H9 (cell line): ENCODE data around the gene DCHS1. TPM values are rescaled to one million over a fixed set of nuclear protein-coding genes. Genes with fewer than 3 reads are reported as not detected.
A peak's percentile ranks its signal among the peaks of the same experiment; 100 is the strongest.

Source experiments
- DNase-seq: peaks from one replicate; pipeline ENCODE4 v3.0.0-alpha.2; 2017
- H2AFZ ChIP-seq: one replicate; pipeline ENCODE4 v1.6.1; 2013; ENCODE audit warnings: mild to moderate bottlenecking, low read length, control low read depth, moderate library complexity
- H2AK5ac ChIP-seq: 2 replicates; pipeline ENCODE4 v1.6.1; 2013; ENCODE audit warnings: low read length, control low read depth, mixed read lengths; ENCODE audit not compliant: insufficient read length
- H2BK120ac ChIP-seq: one replicate; pipeline ENCODE4 v1.6.1; 2013; ENCODE audit warnings: low read depth, mild to moderate bottlenecking, low read length, control low read depth, inconsistent platforms; ENCODE audit not compliant: poor library complexity, severe bottlenecking
- H2BK12ac ChIP-seq: 2 replicates; pipeline ENCODE4 v1.6.1; 2013; ENCODE audit warnings: low read length, control low read depth, mixed read lengths, low read depth; ENCODE audit not compliant: insufficient read length
- H2BK15ac ChIP-seq: 2 replicates; pipeline ENCODE4 v1.6.1; 2013; ENCODE audit warnings: low read depth, low read length, control low read depth
- H2BK20ac ChIP-seq: one replicate; pipeline ENCODE4 v1.6.1; 2013; ENCODE audit warnings: low read depth, mild to moderate bottlenecking, low read length, control low read depth, inconsistent platforms; ENCODE audit not compliant: poor library complexity, severe bottlenecking
- H2BK5ac ChIP-seq: 2 replicates; pipeline ENCODE4 v1.6.1; 2013; ENCODE audit warnings: low read length, control low read depth, mixed read lengths; ENCODE audit not compliant: insufficient read length
- H3K14ac ChIP-seq: 2 replicates; pipeline ENCODE4 v1.6.1; 2013; ENCODE audit warnings: low read length, control low read depth; ENCODE audit not compliant: insufficient read depth
- H3K18ac ChIP-seq: 2 replicates; pipeline ENCODE4 v1.6.1; 2013; ENCODE audit warnings: low read depth, mild to moderate bottlenecking, mixed read lengths, low read length, control low read depth; ENCODE audit not compliant: insufficient read length
- H3K23ac ChIP-seq: 2 replicates; pipeline ENCODE4 v1.6.1; 2013; ENCODE audit warnings: low read length, control low read depth, mixed read lengths, low read depth; ENCODE audit not compliant: insufficient read length
- H3K23me2 ChIP-seq: 2 replicates; pipeline ENCODE4 v1.6.1; 2013; ENCODE audit warnings: low read depth, mild to moderate bottlenecking, mixed read lengths, low read length, control low read depth; ENCODE audit not compliant: insufficient read length, poor library complexity, severe bottlenecking
- H3K27ac ChIP-seq: 2 replicates; pipeline ENCODE4 v1.5.1; 2013; ENCODE audit warnings: low read length, control low read depth, mixed read lengths, low read depth; ENCODE audit not compliant: insufficient read length
- H3K27me3 ChIP-seq: 2 replicates; pipeline ENCODE4 v1.6.1; 2013; ENCODE audit warnings: low read length, control low read depth, inconsistent platforms; ENCODE audit not compliant: insufficient read depth
- H3K4ac ChIP-seq: 2 replicates; pipeline ENCODE4 v1.6.1; 2013; ENCODE audit warnings: low read depth, mild to moderate bottlenecking, control low read depth, inconsistent platforms, low read length, moderate library complexity
- H3K4me1 ChIP-seq: 2 replicates; pipeline ENCODE4 v1.6.1; 2013; ENCODE audit warnings: low read length, control low read depth, inconsistent platforms; ENCODE audit not compliant: insufficient read depth
- H3K4me2 ChIP-seq: 2 replicates; pipeline ENCODE4 v1.6.1; 2013; ENCODE audit warnings: low read length, control low read depth, mixed read lengths; ENCODE audit not compliant: insufficient read length, insufficient read depth
- H3K56ac ChIP-seq: 2 replicates; pipeline ENCODE4 v1.6.1; 2013; ENCODE audit warnings: low read depth, mild to moderate bottlenecking, mixed read lengths, low read length, control low read depth; ENCODE audit not compliant: insufficient read length
- H3K79me1 ChIP-seq: 2 replicates; pipeline ENCODE4 v1.6.1; 2013; ENCODE audit warnings: low read depth, mild to moderate bottlenecking, moderate library complexity, low read length, control low read depth, inconsistent platforms; ENCODE audit not compliant: insufficient read depth, poor library complexity, severe bottlenecking
- H3K79me2 ChIP-seq: 2 replicates; pipeline ENCODE4 v1.6.1; 2013; ENCODE audit warnings: low read length, control low read depth, inconsistent platforms; ENCODE audit not compliant: insufficient read depth
- H3K9ac ChIP-seq: 2 replicates; pipeline ENCODE4 v1.6.1; 2013; ENCODE audit warnings: low read length, control low read depth, mixed read lengths; ENCODE audit not compliant: insufficient read length; ENCODE audit errors: extremely low read depth
- H3K9me3 ChIP-seq: one replicate; pipeline ENCODE4 v1.6.1; 2013; ENCODE audit warnings: low read depth, low read length, inconsistent platforms; ENCODE audit not compliant: control insufficient read depth
- H3T11ph ChIP-seq: one replicate; pipeline ENCODE4 v1.6.1; 2013; ENCODE audit warnings: mild to moderate bottlenecking, low read length, control low read depth, inconsistent platforms
- H4K20me1 ChIP-seq: one replicate; pipeline ENCODE4 v1.6.1; 2013; ENCODE audit not compliant: control insufficient read depth, insufficient read length, insufficient read depth
- H4K5ac ChIP-seq: 2 replicates; pipeline ENCODE4 v1.6.1; 2013; ENCODE audit warnings: low read depth, mild to moderate bottlenecking, mixed read lengths, low read length, control low read depth; ENCODE audit not compliant: insufficient read length
- H4K8ac ChIP-seq: replicated peaks from 2 replicates; pipeline ENCODE4 v1.6.1; 2013; ENCODE audit warnings: low read length, control low read depth, mixed read lengths, low read depth; ENCODE audit not compliant: insufficient read length
- H4K91ac ChIP-seq: 2 replicates; pipeline ENCODE4 v1.6.1; 2013; ENCODE audit warnings: low read depth, mild to moderate bottlenecking, moderate library complexity, mixed read lengths, low read length, control low read depth; ENCODE audit not compliant: insufficient read length
- H3K27ac Mint-ChIP-seq, 3 experiments: 2 replicates in 2 of 3; 3 replicates in 1 of 3; pipeline ENCODE4 v1.8.0; 2020 to 2021; ENCODE audit warnings: mixed read lengths in 3 of 3, mild to moderate bottlenecking in 1 of 3, moderate library complexity in 1 of 3
- H3K27me3 Mint-ChIP-seq: 2 replicates; pipeline ENCODE4 v1.8.0; 2021; ENCODE audit warnings: low read depth, mild to moderate bottlenecking, moderate library complexity, mixed read lengths
- H3K36me3 Mint-ChIP-seq, 3 experiments: 2 replicates in 2 of 3; 3 replicates in 1 of 3; pipeline ENCODE4 v1.8.0; 2020 to 2021; ENCODE audit warnings: low read depth in 3 of 3, mixed read lengths in 3 of 3; ENCODE audit not compliant: insufficient read depth in 1 of 3
- H3K4me1 Mint-ChIP-seq, 2 experiments: 2 replicates each; pipeline ENCODE4 v1.8.0; 2020; ENCODE audit warnings: mixed read lengths in 2 of 2
- H3K4me3 Mint-ChIP-seq, 2 experiments: 2 replicates in 1 of 2; 3 replicates in 1 of 2; pipeline ENCODE4 v1.8.0; 2020 to 2021; ENCODE audit warnings: mild to moderate bottlenecking in 2 of 2, mixed read lengths in 2 of 2, moderate library complexity in 1 of 2
- H3K9me3 Mint-ChIP-seq, 2 experiments: 2 replicates in 1 of 2; 3 replicates in 1 of 2; pipeline ENCODE4 v1.8.0; 2020; ENCODE audit warnings: mild to moderate bottlenecking in 2 of 2, mixed read lengths in 2 of 2, moderate library complexity in 1 of 2
- CTCF ChIP-seq: fragments of 200-600 bp; sonication (generic); conservative IDR thresholded peaks from 3 replicates; pipeline ENCODE4 v1.8.0; 2021; ENCODE audit warnings: antibody characterized with exemption, mild to moderate bottlenecking
- WGBS: extraction: QIAGEN DNeasy Blood & Tissue Kit; methylation state at CpG from one replicate; pipeline ENCODE4 v1.1.7; 2013; ENCODE audit warnings: missing lambda C conversion rate, low lambda C conversion rate, mixed read lengths; ENCODE audit not compliant: insufficient read length; ENCODE audit errors: extremely low coverage; 5-methylcytosine and 5-hydroxymethylcytosine counted together
- total RNA-seq: library from RNA; stranded (reverse); gene quantifications from 2 replicates; pipeline ENCODE4 v1.2.1, GENCODE V29; 2021

DCHS1 gene
- total RNA-seq, 1 experiment from 2014 or later = 12.5 TPM

GRCh38 chr11:6628526-6628925 lies 27.1 kb downstream of the DCHS1 start:
- Histone ChIP-seq H3K79me2 (no peaks in the 10 kb centered on the region), H2AFZ (no peak overlapping the region), H3K23ac (no peak overlapping the region), H4K20me1 (no peaks in the 10 kb centered on the region), H2BK5ac (no peak overlapping the region), H2BK120ac (no peak overlapping the region), H3K9me3 (no peaks in the 10 kb centered on the region), H4K91ac (no peak overlapping the region), H3K14ac (no peak overlapping the region), H3K23me2 (peaks cover 9% of the 10 kb centered on the region), H3K18ac (no peak overlapping the region), H3K56ac (no peak overlapping the region), H3K9ac (no peak overlapping the region), H2BK15ac (no peak overlapping the region), H4K8ac (no peak overlapping the region), H3K27ac (no peak overlapping the region), H3T11ph (no peak overlapping the region), H2AK5ac (no peak overlapping the region), H4K5ac (no peak overlapping the region), H3K4me2 (no peak overlapping the region), H3K4me1 (no peaks in the 10 kb centered on the region), H3K27me3 (peaks cover 18% of the 10 kb centered on the region; the same call in 1 of the 2 replicates), H2BK12ac (no peak overlapping the region), H3K79me1 (no peaks in the 10 kb centered on the region), H3K4ac (no peak overlapping the region), H2BK20ac (no peak overlapping the region)
- Mint-ChIP-seq H3K27me3 (peaks cover 49% of the 10 kb centered on the region), H3K36me3 (peaks cover 2 to 35% (median 17%) of the 10 kb centered on the region in 3 experiments), H3K4me1 (peaks cover 3% of the 10 kb centered on the region in 2 experiments; a peak in 2 of 4 replicates), H3K9me3 (no peaks in the 10 kb centered on the region), H3K4me3 (0 out of 5 replicates have a peak overlapping the region, but pooled peaks of 1 of the 2 experiments have one; percentile 20), H3K27ac (no peak overlapping the region)
- no CpG with 5 or more reads among the region's 4 CpGs for WGBS
- DNase-seq = no peak
- TF ChIP-seq CTCF = no peak
